T47D (cell line): ENCODE measurements around the gene INTS12.

Experiments used
- DNase-seq, 2 experiments: peaks; one replicate each; pipeline versions ENCODE4 v3.0.0 to v3.0.0-alpha.2; 2011 to 2012; ENCODE audit warnings: low read depth in 1 of 2, low spot score in 1 of 2
- JUND ChIP-seq: IDR thresholded peaks from 2 replicates; pipeline ENCODE4 v1.6.1; 2012; ENCODE audit warnings: low read depth
- in situ Hi-C: cut with HindIII; loops from 2 replicates; pipeline ENCODE4 v1.10.0; 2016; ENCODE audit warnings: low sequenced_read_pairs, low pct_unique_long_range_greater_than_20kb

Gene INTS12

DNA sequence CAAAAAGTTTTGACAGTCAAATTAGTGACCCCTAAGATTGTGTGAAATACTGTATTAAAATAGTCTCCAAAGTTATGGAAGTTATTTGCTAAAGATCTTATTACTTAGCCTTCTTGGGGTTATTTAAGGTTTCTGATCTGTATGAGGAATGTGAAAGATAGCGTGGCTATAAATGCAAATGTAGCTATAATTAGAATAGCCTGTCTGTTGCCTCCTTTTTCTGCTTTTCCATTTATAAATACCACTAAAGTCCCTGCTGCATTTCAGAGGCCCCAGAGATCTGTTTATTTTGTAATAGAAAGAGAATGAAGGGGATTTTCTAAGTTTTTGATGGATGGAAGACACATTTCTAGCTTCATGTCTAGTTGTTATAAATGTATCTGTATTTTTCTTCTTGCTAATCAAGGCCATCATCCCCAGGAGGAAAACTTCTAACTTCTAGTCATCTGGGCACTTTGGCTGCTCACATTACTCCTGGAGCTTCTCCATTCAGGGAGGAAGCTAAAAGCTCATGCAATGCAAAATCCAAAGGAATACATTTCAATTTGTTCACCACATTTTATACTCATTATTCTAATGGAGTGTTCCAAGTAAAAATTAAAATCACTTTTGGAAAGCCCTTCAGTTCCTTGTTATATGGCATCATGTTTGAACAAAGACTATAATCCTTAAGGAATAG is 73.9 kb downstream of the INTS12 start:
- no peak for TF ChIP-seq JUND
- in situ Hi-C loops = no loop called here
- DNase-seq = no peak

DNA sequence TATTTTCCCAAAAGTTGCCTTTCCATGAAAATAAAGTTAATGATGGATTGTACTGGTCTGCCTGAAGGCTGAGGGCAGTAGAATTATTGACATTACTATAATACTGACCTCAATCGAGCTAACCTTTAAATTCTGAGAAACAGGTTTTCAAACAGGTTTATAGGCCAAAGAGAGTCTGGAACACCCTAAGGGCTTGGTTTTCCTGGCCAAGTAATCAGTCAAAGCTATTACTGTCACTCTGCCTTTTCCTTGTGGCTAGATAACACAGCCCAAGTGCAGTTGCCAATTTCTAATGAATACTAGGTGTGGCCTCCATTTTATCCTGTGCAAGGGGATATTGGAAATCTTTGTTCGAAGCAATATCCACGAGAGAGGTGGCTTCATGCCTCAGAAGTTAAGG is 75.2 kb downstream of the INTS12 start:
- peak in 1 of 2 experiments; percentile 93 for DNase-seq
- peak; percentile 71; the same call in 1 of the 2 replicates for TF ChIP-seq JUND
- in situ Hi-C loops = no loop called here
